Measurements from ENCODE around the gene OSTN. TPM values are rescaled to one million over a fixed set of nuclear protein-coding genes. Genes with fewer than 3 reads are reported as not detected.

Gene OSTN
- total RNA-seq, 2 experiments from 2014 or later: not detected

DNA sequence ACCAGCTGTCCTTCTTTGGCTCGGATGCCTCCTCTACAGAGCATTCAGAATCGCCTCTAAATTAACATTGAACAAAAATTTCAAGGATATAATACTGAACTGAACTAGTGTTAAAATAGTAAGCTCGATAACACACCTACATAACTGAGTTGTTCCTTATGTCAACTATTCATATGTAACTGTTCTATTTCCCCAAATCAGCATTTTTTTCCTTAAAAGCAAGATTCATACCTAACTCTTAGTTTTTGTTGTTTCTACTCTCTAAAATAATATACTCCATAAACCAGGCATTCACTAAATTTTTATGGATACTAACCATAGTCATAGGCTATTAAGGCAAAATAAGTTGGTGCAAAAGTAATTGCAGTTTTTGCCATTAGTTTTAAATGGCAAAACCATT lies 32.7 kb upstream of the OSTN start:
- H3K4me1 ChIP-seq (ENCODE audit: insufficient read depth, low read length, poor library complexity, severe bottlenecking): peaks cover 34% of the 10 kb centered on the region
- no peak for DNase-seq (ENCODE audit: low spot score)
- H3K9me2 ChIP-seq (ENCODE audit: insufficient read depth, low read length): no peaks in the 10 kb centered on the region
- TF ChIP-seq, protein P1, sequence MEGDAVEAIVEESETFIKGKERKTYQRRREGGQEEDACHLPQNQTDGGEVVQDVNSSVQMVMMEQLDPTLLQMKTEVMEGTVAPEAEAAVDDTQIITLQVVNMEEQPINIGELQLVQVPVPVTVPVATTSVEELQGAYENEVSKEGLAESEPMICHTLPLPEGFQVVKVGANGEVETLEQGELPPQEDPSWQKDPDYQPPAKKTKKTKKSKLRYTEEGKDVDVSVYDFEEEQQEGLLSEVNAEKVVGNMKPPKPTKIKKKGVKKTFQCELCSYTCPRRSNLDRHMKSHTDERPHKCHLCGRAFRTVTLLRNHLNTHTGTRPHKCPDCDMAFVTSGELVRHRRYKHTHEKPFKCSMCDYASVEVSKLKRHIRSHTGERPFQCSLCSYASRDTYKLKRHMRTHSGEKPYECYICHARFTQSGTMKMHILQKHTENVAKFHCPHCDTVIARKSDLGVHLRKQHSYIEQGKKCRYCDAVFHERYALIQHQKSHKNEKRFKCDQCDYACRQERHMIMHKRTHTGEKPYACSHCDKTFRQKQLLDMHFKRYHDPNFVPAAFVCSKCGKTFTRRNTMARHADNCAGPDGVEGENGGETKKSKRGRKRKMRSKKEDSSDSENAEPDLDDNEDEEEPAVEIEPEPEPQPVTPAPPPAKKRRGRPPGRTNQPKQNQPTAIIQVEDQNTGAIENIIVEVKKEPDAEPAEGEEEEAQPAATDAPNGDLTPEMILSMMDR (conservative IDR thresholded peaks at IDR 0.05; ENCODE audit: low read length): no peak
- no peak for TF ChIP-seq EZH2phosphoT487 (IDR thresholded peaks at IDR 0.05; ENCODE audit: borderline replicate concordance, low read depth, low read length)
- H3K27ac ChIP-seq (ENCODE audit: low read depth, low read length, poor library complexity, severe bottlenecking): no peak overlapping the region
- H3K9me3 ChIP-seq (ENCODE audit: low read length): peaks cover 21% of the 10 kb centered on the region
- ChIA-PET POLR2A (interaction anchor here (0.6 to 2.1 kb wide), 7 partner anchors 10 to 83 kb away, joined by 3 to 6 read pairs (median 4); no protein-coding TSS in a partner anchor), CTCF (ENCODE audit: unreplicated experiment) (no interaction called here)
- H2AFZ ChIP-seq (ENCODE audit: low read length): no peak overlapping the region
- intact Hi-C loops (cut with micrococcal nuclease; ENCODE audit: unreplicated experiment): no loop called here
- H4K20me1 ChIP-seq (ENCODE audit: insufficient read depth, low read length): no peaks in the 10 kb centered on the region
- no peak overlapping the region for H3K4me2 ChIP-seq (ENCODE audit: low read length)
- H3K36me3 ChIP-seq (ENCODE audit: insufficient read depth, low read length): no peaks in the 10 kb centered on the region; the same call in 1 of the 2 replicates
- no TSS peak for BruUV-seq (replicated peaks)
- H3K4me3 ChIP-seq (ENCODE audit: low read depth, low read length, poor library complexity, severe bottlenecking): no peak overlapping the region
- H3K79me2 ChIP-seq (ENCODE audit: insufficient read depth, low read depth, low read length): no peaks in the 10 kb centered on the region

DNA sequence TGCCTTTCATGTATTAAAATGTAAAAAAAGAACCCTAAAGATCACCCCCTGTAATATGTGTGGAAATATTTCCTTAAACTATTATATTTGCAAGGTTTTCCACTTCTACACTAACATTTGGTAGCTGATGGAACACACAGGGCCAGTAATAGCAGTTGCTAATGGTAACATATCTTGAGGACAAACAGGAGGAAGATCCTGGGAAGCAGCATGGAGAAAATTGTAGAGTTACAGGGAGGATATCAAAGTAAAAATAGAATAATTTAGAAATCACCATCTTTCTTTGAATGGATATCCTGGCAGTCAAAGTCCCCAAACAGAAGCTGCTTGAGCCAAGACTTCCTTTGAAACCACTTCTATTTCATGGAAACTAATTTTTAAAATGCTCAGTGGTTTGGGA lies 29.5 kb upstream of the OSTN start:
- Histone ChIP-seq H3K36me3 (ENCODE audit: insufficient read depth, low read length) (no peaks in the 10 kb centered on the region; the same call in 1 of the 2 replicates), H3K4me1 (ENCODE audit: insufficient read depth, low read length, poor library complexity, severe bottlenecking) (peaks cover 34% of the 10 kb centered on the region), H3K4me2 (ENCODE audit: low read length) (peak overlapping the region; percentile 55), H3K9me2 (ENCODE audit: insufficient read depth, low read length) (no peaks in the 10 kb centered on the region), H3K79me2 (ENCODE audit: insufficient read depth, low read depth, low read length) (no peaks in the 10 kb centered on the region), H3K4me3 (ENCODE audit: low read depth, low read length, poor library complexity, severe bottlenecking) (peak overlapping the region; percentile 33), H3K27ac (ENCODE audit: low read depth, low read length, poor library complexity, severe bottlenecking) (peak overlapping the region; percentile 32), H2AFZ (ENCODE audit: low read length) (peak overlapping the region; percentile 99), H4K20me1 (ENCODE audit: insufficient read depth, low read length) (no peaks in the 10 kb centered on the region), H3K9me3 (ENCODE audit: low read length) (peaks cover 9% of the 10 kb centered on the region; the same call in 1 of the 2 replicates)
- TF ChIP-seq, protein P1 (conservative IDR thresholded peaks at IDR 0.05; ENCODE audit: low read length): no peak
- TF ChIP-seq EZH2phosphoT487 (IDR thresholded peaks at IDR 0.05; ENCODE audit: borderline replicate concordance, low read depth, low read length): no peak
- intact Hi-C loops (cut with micrococcal nuclease; ENCODE audit: unreplicated experiment): no loop called here
- no peak for DNase-seq (ENCODE audit: low spot score)
- POLR2A ChIA-PET: interaction anchor here (0.6 to 2.0 kb wide), 15 partner anchors 9 to 164 kb away, joined by 3 to 10 read pairs (median 4); no protein-coding TSS in a partner anchor
- CTCF ChIA-PET (ENCODE audit: unreplicated experiment): no interaction called here
- BruUV-seq (replicated peaks): no TSS peak

DNA sequence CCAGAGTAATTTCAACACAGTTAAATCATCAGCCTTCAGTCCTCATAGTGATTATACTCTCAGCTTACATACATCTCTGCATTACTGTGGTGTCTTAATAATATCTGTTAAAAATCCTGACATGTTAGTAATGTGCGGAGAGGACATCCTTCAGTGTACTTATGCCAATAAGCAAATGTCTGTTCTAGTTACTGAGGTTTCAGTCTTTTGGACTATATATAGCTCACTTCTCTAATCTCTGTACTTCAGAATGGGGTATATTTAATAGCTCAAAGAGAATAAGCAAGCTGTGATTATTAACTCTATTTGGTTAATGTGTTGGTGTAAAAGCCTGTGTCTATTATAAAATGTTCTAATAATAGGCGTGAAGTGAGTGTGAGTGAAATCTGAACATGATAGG lies 28.9 kb upstream of the OSTN start:
- intact Hi-C loops (cut with micrococcal nuclease; ENCODE audit: unreplicated experiment): no loop called here
- peaks cover 34% of the 10 kb centered on the region for H3K4me1 ChIP-seq (ENCODE audit: insufficient read depth, low read length, poor library complexity, severe bottlenecking)
- H2AFZ ChIP-seq (ENCODE audit: low read length): peak overlapping the region; percentile 99
- H3K4me2 ChIP-seq (ENCODE audit: low read length): peak overlapping the region; percentile 55
- H3K9me2 ChIP-seq (ENCODE audit: insufficient read depth, low read length): no peaks in the 10 kb centered on the region
- POLR2A ChIA-PET: interaction anchor here (0.6 to 2.0 kb wide), 15 partner anchors 9 to 163 kb away, joined by 3 to 10 read pairs (median 4); no protein-coding TSS in a partner anchor
- peaks cover 9% of the 10 kb centered on the region; the same call in 1 of the 2 replicates for H3K9me3 ChIP-seq (ENCODE audit: low read length)
- H4K20me1 ChIP-seq (ENCODE audit: insufficient read depth, low read length): no peaks in the 10 kb centered on the region
- TF ChIP-seq, protein P1 (conservative IDR thresholded peaks at IDR 0.05; ENCODE audit: low read length): no peak
- no peak for TF ChIP-seq EZH2phosphoT487 (IDR thresholded peaks at IDR 0.05; ENCODE audit: borderline replicate concordance, low read depth, low read length)
- H3K27ac ChIP-seq (ENCODE audit: low read depth, low read length, poor library complexity, severe bottlenecking): peak overlapping the region; percentile 32
- no peaks in the 10 kb centered on the region for H3K79me2 ChIP-seq (ENCODE audit: insufficient read depth, low read depth, low read length)
- H3K36me3 ChIP-seq (ENCODE audit: insufficient read depth, low read length): no peaks in the 10 kb centered on the region; the same call in 1 of the 2 replicates
- CTCF ChIA-PET (ENCODE audit: unreplicated experiment): no interaction called here
- H3K4me3 ChIP-seq (ENCODE audit: low read depth, low read length, poor library complexity, severe bottlenecking): peak overlapping the region; percentile 33
- peak; percentile 29 for DNase-seq (ENCODE audit: low spot score)
- BruUV-seq (replicated peaks): no TSS peak
